Ureter (tissue), 1 donor: ENCODE results near the gene PCDHGB2. TPM values are rescaled to one million over a fixed set of nuclear protein-coding genes. Genes with fewer than 3 reads are reported as not detected.

Experiments used
- total RNA-seq: library from RNA; stranded (reverse); gene quantifications from one replicate; pipeline ENCODE4 v1.2.4, GENCODE V29; 2023
- donor health status: DM: yes; HTN: yes; CAD: no.

The PCDHGB2 gene
- total RNA-seq, 1 donor from 2014 or later = 4.3 TPM

Other genes with a start within 250 kb of the PCDHGB2 start
- gene PCDHB4, start 238.2 kb upstream of the PCDHGB2 start, total RNA-seq = 2.2 TPM
- gene PCDHB5, start 224.8 kb upstream of the PCDHGB2 start, total RNA-seq = 2.9 TPM
- 1.6 TPM for gene PCDHB6, start 209.9 kb upstream of the PCDHGB2 start, total RNA-seq
- gene PCDHB7, start 187.3 kb upstream of the PCDHGB2 start, total RNA-seq = 2.4 TPM
- 1.7 TPM for gene PCDHB8, start 182.2 kb upstream of the PCDHGB2 start, total RNA-seq
- gene PCDHB16, start 177.6 kb upstream of the PCDHGB2 start, total RNA-seq = 3.4 TPM
- 1.9 TPM for gene PCDHB9, start 172.8 kb upstream of the PCDHGB2 start, total RNA-seq
- 2.5 TPM for gene PCDHB10, start 167.6 kb upstream of the PCDHGB2 start, total RNA-seq
- gene PCDHB11, start 160.4 kb upstream of the PCDHGB2 start, total RNA-seq = 2.1 TPM
- gene PCDHB12, start 151.3 kb upstream of the PCDHGB2 start, total RNA-seq = 2.8 TPM
- gene PCDHB13, start 146.1 kb upstream of the PCDHGB2 start, total RNA-seq = 6.2 TPM
- gene PCDHB14, start 136.7 kb upstream of the PCDHGB2 start, total RNA-seq = 6.8 TPM
- gene PCDHB15, start 114.6 kb upstream of the PCDHGB2 start, total RNA-seq = 4.3 TPM
- 1.3 TPM for gene SLC25A2, start 55.9 kb upstream of the PCDHGB2 start, total RNA-seq
- gene TAF7, start 39.2 kb upstream of the PCDHGB2 start, total RNA-seq = 56.6 TPM
- gene PCDHGA1, start 29.5 kb upstream of the PCDHGB2 start, total RNA-seq = 0.57 TPM
- gene PCDHGA2, start 21.2 kb upstream of the PCDHGB2 start, total RNA-seq = 2.6 TPM
- 2.9 TPM for gene PCDHGA3, start 16.2 kb upstream of the PCDHGB2 start, total RNA-seq
- 3.0 TPM for gene PCDHGB1, start 9.9 kb upstream of the PCDHGB2 start, total RNA-seq
- gene PCDHGA4, start 5.0 kb upstream of the PCDHGB2 start, total RNA-seq = 4.2 TPM
- 4.6 TPM for gene PCDHGA5, start 4.2 kb downstream of the PCDHGB2 start, total RNA-seq
- gene PCDHGB3, start 10.2 kb downstream of the PCDHGB2 start, total RNA-seq = 3.2 TPM
- 6.1 TPM for gene PCDHGA6, start 13.9 kb downstream of the PCDHGB2 start, total RNA-seq
- gene PCDHGA7, start 22.7 kb downstream of the PCDHGB2 start, total RNA-seq = 5.8 TPM
- 8.0 TPM for gene PCDHGB4, start 27.7 kb downstream of the PCDHGB2 start, total RNA-seq
- gene PCDHGA8, start 32.6 kb downstream of the PCDHGB2 start, total RNA-seq = 3.3 TPM
- 12.1 TPM for gene PCDHGB5, start 38.0 kb downstream of the PCDHGB2 start, total RNA-seq
- gene PCDHGA9, start 42.8 kb downstream of the PCDHGB2 start, total RNA-seq = 8.9 TPM
- gene PCDHGB6, start 48.0 kb downstream of the PCDHGB2 start, total RNA-seq = 8.2 TPM
- gene PCDHGA10, start 53.0 kb downstream of the PCDHGB2 start, total RNA-seq = 7.4 TPM
- 11.7 TPM for gene PCDHGB7, start 57.7 kb downstream of the PCDHGB2 start, total RNA-seq
- 5.1 TPM for gene PCDHGA11, start 61.1 kb downstream of the PCDHGB2 start, total RNA-seq
- 5.0 TPM for gene PCDHGA12, start 70.5 kb downstream of the PCDHGB2 start, total RNA-seq
- gene PCDHGC3, start 116.0 kb downstream of the PCDHGB2 start, total RNA-seq = 52.6 TPM
- 3.6 TPM for gene PCDHGC4, start 125.0 kb downstream of the PCDHGB2 start, total RNA-seq
- 2.8 TPM for gene PCDHGC5, start 129.1 kb downstream of the PCDHGB2 start, total RNA-seq